Neuron (in vitro differentiated cells): ENCODE measurements around the gene NR1H4.
A peak's percentile ranks its signal among the peaks of the same experiment; 100 is the strongest.
"Not testable (repeated sequence)": the region's sequence is repeated elsewhere in the genome, so short reads cannot be mapped to it uniquely, and the experiment has no call there.

Experiments
- H2AFZ ChIP-seq: one replicate; pipeline ENCODE4 v1.6.1; 2013; ENCODE audit warnings: low read depth, mild to moderate bottlenecking, inconsistent platforms, low read length, moderate library complexity
- H3K27me3 ChIP-seq: one replicate; pipeline ENCODE4 v1.6.1; 2013; ENCODE audit warnings: low read length; ENCODE audit not compliant: insufficient read depth
- H3K36me3 ChIP-seq: one replicate; pipeline ENCODE4 v1.6.1; 2013; ENCODE audit warnings: low read length; ENCODE audit not compliant: insufficient read depth
- H3K4me1 ChIP-seq: one replicate; pipeline ENCODE4 v1.6.1; 2013; ENCODE audit warnings: low read length; ENCODE audit not compliant: insufficient read depth
- H3K4me3 ChIP-seq: 2 replicates; pipeline ENCODE4 v1.5.1; 2013; ENCODE audit warnings: mild to moderate bottlenecking, low read length, moderate library complexity
- H3K9me3 ChIP-seq: one replicate; pipeline ENCODE4 v1.6.1; 2013; ENCODE audit warnings: low read length

NR1H4 gene

GRCh38 chr12:100473716-100474150 lies at the start of gene NR1H4:
NR1H4 (plus strand) TSS chr12:100473866; CDS start chr12:100493324, 19,458 bp downstream.
- Histone ChIP-seq H3K27me3 (no peaks in the 10 kb centered on the region), H3K9me3 (no peaks in the 10 kb centered on the region), H3K4me1 (no peaks in the 10 kb centered on the region), H3K36me3 (no peaks in the 10 kb centered on the region), H3K4me3 (no peak within 1 kb of the TSS), H2AFZ (no peak within 1 kb of the TSS)

- Histone ChIP-seq H3K4me3 (no peak overlapping the region), H3K4me1 (no peaks in the 10 kb centered on the region), H2AFZ (no peak overlapping the region), H3K9me3 (peaks cover 2% of the 10 kb centered on the region), H3K36me3 (no peaks in the 10 kb centered on the region), H3K27me3 (no peaks in the 10 kb centered on the region)
Measured at GRCh38 chr12:100426145-100426544, 47.5 kb upstream of the NR1H4 start.

GRCh38 chr12:100427078-100427477 lies 46.6 kb upstream of the NR1H4 start:
- Histone ChIP-seq H3K9me3 (peaks cover 2% of the 10 kb centered on the region), H2AFZ (no peak overlapping the region), H3K4me3 (no peak overlapping the region), H3K4me1 (no peaks in the 10 kb centered on the region), H3K36me3 (no peaks in the 10 kb centered on the region), H3K27me3 (no peaks in the 10 kb centered on the region)

GRCh38 chr12:100430251-100430650 lies 43.4 kb upstream of the NR1H4 start:
- H3K36me3 ChIP-seq, H3K9me3 ChIP-seq, H3K4me1 ChIP-seq, H3K27me3 ChIP-seq, H3K4me3 ChIP-seq, H2AFZ ChIP-seq: not testable (repeated sequence)

- no peaks in the 10 kb centered on the region for H3K4me1 ChIP-seq
- no peak overlapping the region for H3K4me3 ChIP-seq
- no peak overlapping the region for H2AFZ ChIP-seq
- no peaks in the 10 kb centered on the region for H3K36me3 ChIP-seq
- no peaks in the 10 kb centered on the region for H3K27me3 ChIP-seq
- no peaks in the 10 kb centered on the region for H3K9me3 ChIP-seq
Measured at GRCh38 chr12:100433701-100434100, 40.0 kb upstream of the NR1H4 start.

- Histone ChIP-seq H3K4me1 (no peaks in the 10 kb centered on the region), H3K27me3 (no peaks in the 10 kb centered on the region), H3K36me3 (no peaks in the 10 kb centered on the region), H3K9me3 (no peaks in the 10 kb centered on the region), H3K4me3 (no peak overlapping the region), H2AFZ (no peak overlapping the region)
Measured at GRCh38 chr12:100434177-100434576, 39.5 kb upstream of the NR1H4 start.

GRCh38 chr12:100435957-100436356 lies 37.7 kb upstream of the NR1H4 start:
- Histone ChIP-seq H3K27me3 (no peaks in the 10 kb centered on the region), H3K9me3 (no peaks in the 10 kb centered on the region), H3K36me3 (no peaks in the 10 kb centered on the region), H2AFZ (no peak overlapping the region), H3K4me3 (no peak overlapping the region), H3K4me1 (no peaks in the 10 kb centered on the region)

GRCh38 chr12:100437038-100437841 lies 36.4 kb upstream of the NR1H4 start:
- H3K9me3 ChIP-seq = no peaks in the 10 kb centered on the region

GRCh38 chr12:100439797-100440196 lies 33.9 kb upstream of the NR1H4 start:
- H2AFZ ChIP-seq = no peak overlapping the region
- no peaks in the 10 kb centered on the region for H3K27me3 ChIP-seq
- no peaks in the 10 kb centered on the region for H3K36me3 ChIP-seq
- no peak overlapping the region for H3K4me3 ChIP-seq
- no peaks in the 10 kb centered on the region for H3K4me1 ChIP-seq
- H3K9me3 ChIP-seq = no peaks in the 10 kb centered on the region

More at GRCh38 chr12:100437038-100437841, 36.4 kb upstream of the NR1H4 start:
- Histone ChIP-seq H3K27me3 (no peaks in the 10 kb centered on the region), H2AFZ (no peak overlapping the region), H3K36me3 (no peaks in the 10 kb centered on the region), H3K4me3 (no peak overlapping the region), H3K4me1 (no peaks in the 10 kb centered on the region)

- Histone ChIP-seq H3K9me3 (no peaks in the 10 kb centered on the region), H3K4me1 (peaks cover 4% of the 10 kb centered on the region), H2AFZ (no peak overlapping the region), H3K36me3 (no peaks in the 10 kb centered on the region), H3K27me3 (no peaks in the 10 kb centered on the region), H3K4me3 (no peak overlapping the region)
Measured at GRCh38 chr12:100442403-100442802, 31.3 kb upstream of the NR1H4 start.

GRCh38 chr12:100443434-100443833 lies 30.2 kb upstream of the NR1H4 start:
- H3K4me1 ChIP-seq = peaks cover 10% of the 10 kb centered on the region
- no peak overlapping the region for H2AFZ ChIP-seq
- no peaks in the 10 kb centered on the region for H3K9me3 ChIP-seq
- H3K27me3 ChIP-seq = no peaks in the 10 kb centered on the region
- no peak overlapping the region for H3K4me3 ChIP-seq
- H3K36me3 ChIP-seq = no peaks in the 10 kb centered on the region

GRCh38 chr12:100445081-100445481 lies 28.6 kb upstream of the NR1H4 start:
- H3K4me1 ChIP-seq = peaks cover 10% of the 10 kb centered on the region
- H2AFZ ChIP-seq = no peak overlapping the region
- no peaks in the 10 kb centered on the region for H3K9me3 ChIP-seq
- no peaks in the 10 kb centered on the region for H3K36me3 ChIP-seq
- no peak overlapping the region for H3K4me3 ChIP-seq
- H3K27me3 ChIP-seq = no peaks in the 10 kb centered on the region

GRCh38 chr12:100447381-100447780 lies 26.3 kb upstream of the NR1H4 start:
- peak overlapping the region; percentile 39 for H2AFZ ChIP-seq
- no peaks in the 10 kb centered on the region for H3K36me3 ChIP-seq

GRCh38 chr12:100448656-100449055 lies 25.0 kb upstream of the NR1H4 start:
- Histone ChIP-seq H3K9me3 (no peaks in the 10 kb centered on the region), H3K27me3 (no peaks in the 10 kb centered on the region), H3K36me3 (no peaks in the 10 kb centered on the region), H3K4me3 (no peak overlapping the region), H2AFZ (no peak overlapping the region), H3K4me1 (peaks cover 10% of the 10 kb centered on the region)

More at GRCh38 chr12:100447381-100447780, 26.3 kb upstream of the NR1H4 start:
- H3K4me3 ChIP-seq = peak overlapping the region; percentile 6
- no peaks in the 10 kb centered on the region for H3K9me3 ChIP-seq
- H3K27me3 ChIP-seq = no peaks in the 10 kb centered on the region
- H3K4me1 ChIP-seq = peaks cover 10% of the 10 kb centered on the region
